Astrocyte (in vitro differentiated cells and primary cell): Measurements from ENCODE around the gene PCID2.

ENCODE experiments used
- CTCF ChIP-seq: IDR thresholded peaks from 2 replicates; pipeline ENCODE4 v1.5.1; 2011; ENCODE audit warnings: low read depth, mild to moderate bottlenecking, inconsistent platforms, low read length, moderate library complexity; ENCODE audit not compliant: insufficient read depth
- EZH2 ChIP-seq: IDR thresholded peaks from 2 replicates; pipeline ENCODE4 v1.6.1; 2012; ENCODE audit warnings: mild to moderate bottlenecking, low read length, inconsistent platforms; ENCODE audit not compliant: insufficient read depth

- TF ChIP-seq CTCF (no peak), EZH2 (no peak)
Measured at GRCh38 chr13:113155201-113155600, 53.3 kb downstream of the PCID2 start.
